ENCODE results near the gene IL1RN.

The IL1RN gene

GRCh38 chr2:113182471-113183260 is 55.3 kb downstream of the IL1RN start:
- H3K4me3 ChIP-seq (ENCODE audit: low read depth, low read length): no peak overlapping the region
- DNase-seq (ENCODE audit: low read depth): no peak

- H3K4me3 ChIP-seq (ENCODE audit: low read depth, low read length): no peak overlapping the region
- DNase-seq (ENCODE audit: low read depth): no peak
Observed at GRCh38 chr2:113183264-113183663, 55.9 kb downstream of the IL1RN start.

All from skeletal muscle cell (primary cell).